Measurements from ENCODE around the gene NEIL3.
A peak's percentile ranks its signal among the peaks of the same experiment; 100 is the strongest.

Gene NEIL3

GRCh38 chr4:177309522-177310371, at the start of gene NEIL3:
Gene NEIL3 (plus strand): TSS chr4:177309874. CDS start chr4:177309954, 80 bp downstream.
- Histone ChIP-seq H3K9me3 (ENCODE audit: control insufficient read depth, insufficient read depth, low read length) (no peaks in the 10 kb centered on the region), H3K4me1 (ENCODE audit: insufficient read depth, low read length) (0 out of 2 replicates have a peak, but pooled peaks cover 2% of the 10 kb centered on the region), H3K9ac (ENCODE audit: low read depth, low read length) (peak within 1 kb of the TSS; percentile 97), H3K36me3 (ENCODE audit: insufficient read depth, low read length) (no peaks in the 10 kb centered on the region)

GRCh38 chr4:177263818-177264217, 45.9 kb upstream of the NEIL3 start:
- no peaks in the 10 kb centered on the region for H3K4me1 ChIP-seq (ENCODE audit: insufficient read depth, low read length)
- H3K36me3 ChIP-seq (ENCODE audit: insufficient read depth, low read length), result no peaks in the 10 kb centered on the region
- H3K9me3 ChIP-seq (ENCODE audit: control insufficient read depth, insufficient read depth, low read length), result no peaks in the 10 kb centered on the region
- no peak overlapping the region for H3K9ac ChIP-seq (ENCODE audit: low read depth, low read length)

- Histone ChIP-seq H3K9ac (ENCODE audit: low read depth, low read length) (no peak overlapping the region), H3K36me3 (ENCODE audit: insufficient read depth, low read length) (no peaks in the 10 kb centered on the region), H3K9me3 (ENCODE audit: control insufficient read depth, insufficient read depth, low read length) (no peaks in the 10 kb centered on the region), H3K4me1 (ENCODE audit: insufficient read depth, low read length) (no peaks in the 10 kb centered on the region)
These were observed 44.8 kb upstream of the NEIL3 start for GRCh38 chr4:177264788-177265422.

GRCh38 chr4:177265729-177266128, 43.9 kb upstream of the NEIL3 start:
- Histone ChIP-seq H3K4me1 (ENCODE audit: insufficient read depth, low read length) (no peaks in the 10 kb centered on the region), H3K9me3 (ENCODE audit: control insufficient read depth, insufficient read depth, low read length) (no peaks in the 10 kb centered on the region), H3K36me3 (ENCODE audit: insufficient read depth, low read length) (no peaks in the 10 kb centered on the region), H3K9ac (ENCODE audit: low read depth, low read length) (no peak overlapping the region)

GRCh38 chr4:177266506-177266905, 43.2 kb upstream of the NEIL3 start:
- Histone ChIP-seq H3K4me1 (ENCODE audit: insufficient read depth, low read length) (no peaks in the 10 kb centered on the region), H3K36me3 (ENCODE audit: insufficient read depth, low read length) (no peaks in the 10 kb centered on the region), H3K9me3 (ENCODE audit: control insufficient read depth, insufficient read depth, low read length) (no peaks in the 10 kb centered on the region), H3K9ac (ENCODE audit: low read depth, low read length) (no peak overlapping the region)

GRCh38 chr4:177267911-177268310, 41.8 kb upstream of the NEIL3 start:
- H3K36me3 ChIP-seq (ENCODE audit: insufficient read depth, low read length), result no peaks in the 10 kb centered on the region
- no peak overlapping the region for H3K9ac ChIP-seq (ENCODE audit: low read depth, low read length)
- no peaks in the 10 kb centered on the region for H3K4me1 ChIP-seq (ENCODE audit: insufficient read depth, low read length)
- no peaks in the 10 kb centered on the region for H3K9me3 ChIP-seq (ENCODE audit: control insufficient read depth, insufficient read depth, low read length)

GRCh38 chr4:177271091-177271490, 38.6 kb upstream of the NEIL3 start:
- H3K9me3 ChIP-seq (ENCODE audit: control insufficient read depth, insufficient read depth, low read length), result no peaks in the 10 kb centered on the region
- H3K9ac ChIP-seq (ENCODE audit: low read depth, low read length), result no peak overlapping the region
- H3K36me3 ChIP-seq (ENCODE audit: insufficient read depth, low read length), result no peaks in the 10 kb centered on the region

GRCh38 chr4:177271915-177272766, 37.5 kb upstream of the NEIL3 start:
- H3K36me3 ChIP-seq (ENCODE audit: insufficient read depth, low read length), result no peaks in the 10 kb centered on the region
- H3K4me1 ChIP-seq (ENCODE audit: insufficient read depth, low read length), result no peaks in the 10 kb centered on the region
- no peaks in the 10 kb centered on the region for H3K9me3 ChIP-seq (ENCODE audit: control insufficient read depth, insufficient read depth, low read length)
- H3K9ac ChIP-seq (ENCODE audit: low read depth, low read length), result no peak overlapping the region

More at GRCh38 chr4:177271091-177271490, 38.6 kb upstream of the NEIL3 start:
- no peaks in the 10 kb centered on the region for H3K4me1 ChIP-seq (ENCODE audit: insufficient read depth, low read length)

GRCh38 chr4:177275999-177276398, 33.7 kb upstream of the NEIL3 start:
- Histone ChIP-seq H3K9me3 (ENCODE audit: control insufficient read depth, insufficient read depth, low read length) (no peaks in the 10 kb centered on the region), H3K9ac (ENCODE audit: low read depth, low read length) (no peak overlapping the region), H3K36me3 (ENCODE audit: insufficient read depth, low read length) (no peaks in the 10 kb centered on the region), H3K4me1 (ENCODE audit: insufficient read depth, low read length) (no peaks in the 10 kb centered on the region)

GRCh38 chr4:177281351-177281909, 28.2 kb upstream of the NEIL3 start:
- Histone ChIP-seq H3K9ac (ENCODE audit: low read depth, low read length) (no peak overlapping the region), H3K4me1 (ENCODE audit: insufficient read depth, low read length) (no peaks in the 10 kb centered on the region), H3K9me3 (ENCODE audit: control insufficient read depth, insufficient read depth, low read length) (no peaks in the 10 kb centered on the region), H3K36me3 (ENCODE audit: insufficient read depth, low read length) (no peaks in the 10 kb centered on the region)

- no peaks in the 10 kb centered on the region for H3K4me1 ChIP-seq (ENCODE audit: insufficient read depth, low read length)
- H3K36me3 ChIP-seq (ENCODE audit: insufficient read depth, low read length), result no peaks in the 10 kb centered on the region
- no peaks in the 10 kb centered on the region for H3K9me3 ChIP-seq (ENCODE audit: control insufficient read depth, insufficient read depth, low read length)
- H3K9ac ChIP-seq (ENCODE audit: low read depth, low read length), result no peak overlapping the region
These were observed 27.3 kb upstream of the NEIL3 start for GRCh38 chr4:177282284-177282835.

GRCh38 chr4:177283167-177283566, 26.5 kb upstream of the NEIL3 start:
- no peaks in the 10 kb centered on the region for H3K36me3 ChIP-seq (ENCODE audit: insufficient read depth, low read length)
- H3K9me3 ChIP-seq (ENCODE audit: control insufficient read depth, insufficient read depth, low read length), result no peaks in the 10 kb centered on the region
- H3K9ac ChIP-seq (ENCODE audit: low read depth, low read length), result no peak overlapping the region
- H3K4me1 ChIP-seq (ENCODE audit: insufficient read depth, low read length), result no peaks in the 10 kb centered on the region

GRCh38 chr4:177285953-177286352, 23.7 kb upstream of the NEIL3 start:
- Histone ChIP-seq H3K9ac (ENCODE audit: low read depth, low read length) (no peak overlapping the region), H3K9me3 (ENCODE audit: control insufficient read depth, insufficient read depth, low read length) (no peaks in the 10 kb centered on the region), H3K36me3 (ENCODE audit: insufficient read depth, low read length) (no peaks in the 10 kb centered on the region), H3K4me1 (ENCODE audit: insufficient read depth, low read length) (no peaks in the 10 kb centered on the region)

- no peak overlapping the region for H3K9ac ChIP-seq (ENCODE audit: low read depth, low read length)
- no peaks in the 10 kb centered on the region for H3K9me3 ChIP-seq (ENCODE audit: control insufficient read depth, insufficient read depth, low read length)
- no peaks in the 10 kb centered on the region for H3K36me3 ChIP-seq (ENCODE audit: insufficient read depth, low read length)
- H3K4me1 ChIP-seq (ENCODE audit: insufficient read depth, low read length), result no peaks in the 10 kb centered on the region
These were observed 22.4 kb upstream of the NEIL3 start for GRCh38 chr4:177287255-177287654.

All from ES-I3 (cell line).